NCI-H69 (cell line): ENCODE measurements around the gene DMRTB1.
"Not testable (repeated sequence)": the region's sequence is repeated elsewhere in the genome, so short reads cannot be mapped to it uniquely, and the experiment has no call there.

Experiments
- DNase-seq: peaks from one replicate; lab custom pipeline; 2025; lab: John Stamatoyannopoulos, UW

DMRTB1 gene

DNA sequence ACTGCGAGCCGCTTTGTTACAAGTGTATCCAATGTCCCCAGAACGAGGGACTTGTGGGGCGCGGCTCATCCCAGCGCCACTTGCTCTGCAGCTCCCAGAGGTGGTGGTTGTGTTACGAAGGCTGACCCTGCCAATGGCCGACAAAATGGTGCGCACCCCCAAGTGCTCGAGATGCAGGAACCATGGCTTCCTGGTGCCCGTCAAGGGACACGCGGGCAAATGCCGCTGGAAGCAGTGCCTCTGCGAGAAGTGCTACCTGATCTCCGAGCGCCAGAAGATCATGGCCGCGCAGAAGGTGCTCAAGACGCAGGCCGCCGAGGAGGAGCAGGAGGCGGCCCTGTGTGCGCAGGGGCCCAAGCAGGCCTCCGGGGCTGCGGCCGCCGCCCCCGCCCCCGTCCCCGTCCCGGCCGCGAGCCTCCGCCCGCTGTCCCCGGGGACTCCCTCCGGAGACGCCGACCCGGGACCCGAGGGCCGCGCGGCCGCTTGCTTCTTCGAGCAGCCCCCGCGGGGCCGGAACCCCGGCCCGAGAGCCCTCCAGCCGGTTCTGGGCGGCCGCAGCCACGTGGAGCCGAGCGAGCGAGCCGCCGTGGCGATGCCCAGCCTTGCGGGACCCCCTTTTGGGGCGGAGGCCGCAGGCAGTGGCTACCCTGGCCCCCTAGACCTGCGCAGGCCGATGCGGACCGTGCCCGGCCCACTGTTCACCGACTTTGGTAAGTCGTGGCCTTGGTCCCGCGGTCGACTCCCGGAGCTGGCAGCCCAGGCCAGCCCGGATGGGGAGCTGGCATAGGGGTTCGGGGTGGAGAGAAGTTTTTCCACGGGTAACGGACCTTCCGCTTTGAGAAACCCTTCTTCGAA is at the start of gene DMRTB1:
Gene DMRTB1 (plus strand): TSS at position 79 of the 855 bp plus-strand sequence. CDS start 55 bp downstream, at position 134.
- no peak for DNase-seq

DNA sequence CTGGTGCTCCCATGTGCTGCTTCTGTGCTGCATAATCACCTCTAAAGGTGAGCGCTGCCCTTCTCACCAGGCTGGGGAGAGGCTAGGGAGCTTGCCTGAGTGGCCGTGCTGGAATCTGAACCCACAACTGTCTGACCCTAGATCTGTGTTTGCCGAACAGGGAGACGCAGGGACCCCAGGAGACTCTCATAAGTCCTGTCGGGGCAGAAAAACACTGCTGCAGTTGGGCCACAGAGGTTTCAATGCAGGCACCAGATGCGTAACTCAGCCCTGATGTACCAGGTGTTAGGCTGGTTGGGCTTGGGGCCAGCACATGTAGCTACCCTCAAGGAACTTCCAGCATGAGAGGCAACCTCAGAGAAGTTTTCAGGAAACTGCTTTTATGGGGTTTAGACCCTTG is 49.5 kb upstream of the DMRTB1 start:
- DNase-seq, result peak; percentile 70

DNA sequence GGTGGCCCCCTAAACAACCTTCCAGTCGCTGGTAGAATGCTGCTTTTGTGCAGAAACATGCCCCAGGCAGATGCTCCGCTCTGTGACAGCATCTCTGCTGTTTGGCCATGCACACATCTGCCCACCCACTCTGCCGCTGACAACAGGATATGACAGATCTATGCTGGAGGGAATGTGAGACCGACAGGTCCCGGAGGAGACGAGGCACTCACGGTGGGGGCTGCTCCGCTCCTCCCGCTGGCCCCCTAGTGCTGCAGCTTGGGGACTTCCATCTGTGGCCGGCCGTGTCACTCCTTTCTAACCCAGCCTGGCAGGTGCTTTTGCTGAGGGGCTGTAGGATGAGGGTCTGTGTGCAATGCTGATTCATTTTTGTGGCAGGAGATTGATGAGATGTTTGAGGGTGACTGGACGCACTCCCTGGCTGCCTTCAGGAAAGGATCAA is 49.1 kb upstream of the DMRTB1 start:
- DNase-seq, result peak; percentile 81

DNA sequence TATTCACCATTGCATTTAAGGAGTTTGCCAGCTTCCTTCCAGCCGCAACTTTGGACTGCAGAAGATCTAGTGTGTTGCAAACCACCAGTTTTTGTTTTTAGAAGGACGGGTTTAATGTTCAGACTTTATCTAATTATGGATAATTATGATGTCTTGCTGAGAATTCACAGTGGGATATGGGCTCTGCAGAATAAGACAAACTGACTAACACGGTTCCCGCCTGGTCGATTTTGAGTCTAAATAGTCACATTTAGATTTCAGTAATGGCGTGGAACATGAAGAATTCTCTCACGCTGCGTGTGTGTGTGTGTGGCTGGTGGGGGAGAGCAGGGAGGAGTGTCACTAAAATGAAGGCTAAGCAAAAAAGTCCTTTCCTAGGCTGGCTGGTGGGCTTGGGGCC is 48.5 kb upstream of the DMRTB1 start:
- peak; percentile 84 for DNase-seq

DNA sequence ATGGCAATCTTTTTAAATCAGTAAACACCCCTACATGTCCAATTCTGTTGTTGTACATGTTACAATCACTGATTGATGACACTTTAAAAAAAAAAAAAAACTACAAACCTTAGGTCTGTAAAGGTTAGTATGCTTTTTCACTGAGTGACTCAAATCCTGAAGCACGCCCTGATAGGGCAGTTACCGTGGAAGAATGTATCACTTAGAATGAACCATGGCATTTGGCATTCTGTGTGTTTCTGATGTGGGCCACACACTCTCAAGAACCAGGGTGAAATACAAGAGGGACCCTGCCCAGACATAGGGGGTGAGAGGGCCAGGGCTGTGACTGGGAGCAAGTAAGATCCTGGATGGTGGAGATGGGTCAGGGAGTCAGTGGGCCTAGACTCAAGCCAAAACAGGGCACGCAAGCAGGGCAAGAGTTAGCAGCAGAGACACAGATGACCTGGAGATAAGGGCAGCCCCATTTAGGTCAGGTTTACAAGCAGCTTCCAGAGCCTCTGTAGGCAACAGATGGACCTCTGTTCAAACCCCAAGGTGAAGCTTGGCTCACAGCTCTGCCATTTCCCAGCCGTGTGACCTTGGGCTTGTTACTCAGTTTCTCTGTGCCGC is 47.6 kb upstream of the DMRTB1 start:
- DNase-seq, result no peak

DNA sequence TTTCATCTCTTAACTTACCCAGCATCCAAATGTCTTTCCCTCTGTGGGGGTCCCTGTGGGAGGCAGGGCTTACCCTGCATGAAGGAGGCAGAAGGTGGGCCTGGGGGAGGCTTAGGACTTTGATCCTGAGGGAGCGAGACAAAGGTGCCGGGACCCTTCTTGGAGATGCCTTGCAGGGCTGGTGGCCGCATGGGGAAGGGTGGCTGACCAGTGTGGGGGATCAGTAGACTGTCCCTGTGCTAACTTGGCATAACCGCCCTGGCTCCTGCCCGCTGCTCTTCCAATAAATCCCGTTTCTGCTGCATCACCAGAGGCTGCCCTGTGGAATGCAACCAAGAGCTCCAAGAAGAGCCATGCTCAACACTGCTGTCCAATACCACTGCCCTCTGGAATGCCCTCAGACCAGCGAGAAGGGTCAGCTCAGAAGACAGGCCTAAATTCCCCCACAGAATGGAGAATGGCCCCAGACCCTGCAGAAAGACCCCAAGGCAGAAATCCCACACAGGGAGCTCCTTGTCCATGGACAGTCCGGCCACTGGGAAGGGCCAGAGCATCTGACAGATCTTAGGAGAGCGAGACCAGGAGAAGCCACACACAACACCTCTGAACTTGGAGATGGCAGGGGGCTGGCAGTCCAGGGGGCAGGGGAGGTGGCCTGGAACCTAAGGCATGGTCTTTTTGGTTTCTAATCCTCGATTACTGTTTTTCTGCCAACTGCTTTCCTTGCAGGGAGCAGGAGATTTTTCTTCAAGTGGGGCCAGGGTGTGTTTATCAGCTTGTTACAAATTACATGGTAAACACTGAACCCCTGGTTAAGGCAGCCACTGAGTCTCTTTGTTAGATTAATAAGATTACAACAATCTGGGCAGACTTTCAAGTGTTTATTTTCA is 46.7 kb upstream of the DMRTB1 start:
- no peak for DNase-seq

DNA sequence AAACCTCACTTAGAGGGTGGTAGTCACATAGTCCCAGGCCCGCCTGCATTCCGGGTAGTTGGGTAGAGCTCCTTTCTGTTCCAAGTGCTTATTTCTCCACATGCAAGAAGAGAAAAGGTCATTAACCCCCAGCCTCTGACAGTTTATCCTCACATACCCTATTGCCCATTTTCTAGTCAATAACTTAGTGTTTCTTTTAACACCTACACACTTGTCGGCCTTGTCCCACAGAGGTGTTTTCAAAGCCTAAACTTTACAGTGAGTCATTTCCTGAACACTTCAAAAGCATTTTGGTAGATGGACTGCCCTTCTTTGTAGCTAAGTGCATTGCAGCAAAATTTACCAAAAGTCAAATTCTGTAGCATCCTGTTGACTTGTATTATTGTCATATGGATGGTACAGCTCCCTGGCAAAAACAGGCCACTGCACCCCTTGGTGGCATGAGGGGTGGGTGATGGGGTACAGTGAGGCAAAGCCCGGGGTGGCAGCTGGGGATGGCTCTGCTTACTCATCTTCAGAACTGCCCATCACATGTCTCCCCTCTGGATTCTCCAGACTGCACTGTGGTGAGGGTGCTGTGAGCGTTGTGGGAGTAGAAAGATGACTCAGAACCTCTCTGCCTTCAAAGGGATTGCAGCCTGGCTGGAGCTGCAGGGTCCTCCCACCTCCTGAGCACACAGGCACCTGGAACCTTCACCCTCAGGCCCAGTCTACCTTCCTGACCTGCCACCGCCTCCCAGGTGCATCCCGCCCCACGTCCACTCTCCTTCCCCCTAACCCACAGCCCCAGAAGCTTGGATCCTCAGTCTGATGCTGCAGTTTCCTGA is 45.8 kb upstream of the DMRTB1 start:
- DNase-seq, result no peak

DNA sequence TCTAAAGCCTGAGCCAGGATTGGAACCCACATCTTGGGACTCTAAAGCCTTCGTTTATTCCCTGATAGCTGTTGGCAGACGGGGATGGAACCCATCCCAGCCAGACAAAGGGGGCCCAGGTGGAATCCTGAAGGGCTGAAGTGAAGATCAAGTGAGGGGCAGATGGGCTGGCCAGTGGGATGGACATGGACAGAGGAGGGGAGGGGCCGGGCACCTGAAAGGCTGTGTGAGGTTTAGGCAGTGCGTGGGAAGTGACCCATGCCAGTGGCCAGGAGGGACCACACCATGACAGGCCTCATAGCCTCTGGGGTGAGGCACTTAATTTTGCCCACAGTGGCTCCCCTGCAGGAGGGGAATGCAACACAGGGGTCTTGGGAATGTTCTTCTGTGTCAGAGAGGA is 44.6 kb upstream of the DMRTB1 start:
- DNase-seq, result no peak

DNA sequence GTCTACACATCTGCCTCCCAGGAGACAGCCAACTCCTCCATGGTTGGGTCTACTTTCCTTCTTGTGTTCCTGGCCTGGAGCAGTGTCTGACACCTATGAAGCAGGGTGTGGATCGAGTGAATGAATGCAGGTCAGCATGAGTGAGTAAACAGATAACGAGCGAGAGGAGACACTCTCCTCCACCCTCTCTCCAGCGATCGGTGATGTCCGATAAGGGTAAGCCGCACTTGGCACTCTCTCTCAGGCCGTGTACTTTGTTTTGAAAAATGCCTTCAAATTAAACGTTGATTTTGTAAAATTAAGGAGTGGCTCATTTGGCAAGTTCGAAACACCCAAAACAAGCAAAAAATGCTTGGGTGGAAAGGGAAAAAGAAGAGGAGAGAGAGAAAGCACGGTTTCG is 43.8 kb upstream of the DMRTB1 start:
- no peak for DNase-seq

DNA sequence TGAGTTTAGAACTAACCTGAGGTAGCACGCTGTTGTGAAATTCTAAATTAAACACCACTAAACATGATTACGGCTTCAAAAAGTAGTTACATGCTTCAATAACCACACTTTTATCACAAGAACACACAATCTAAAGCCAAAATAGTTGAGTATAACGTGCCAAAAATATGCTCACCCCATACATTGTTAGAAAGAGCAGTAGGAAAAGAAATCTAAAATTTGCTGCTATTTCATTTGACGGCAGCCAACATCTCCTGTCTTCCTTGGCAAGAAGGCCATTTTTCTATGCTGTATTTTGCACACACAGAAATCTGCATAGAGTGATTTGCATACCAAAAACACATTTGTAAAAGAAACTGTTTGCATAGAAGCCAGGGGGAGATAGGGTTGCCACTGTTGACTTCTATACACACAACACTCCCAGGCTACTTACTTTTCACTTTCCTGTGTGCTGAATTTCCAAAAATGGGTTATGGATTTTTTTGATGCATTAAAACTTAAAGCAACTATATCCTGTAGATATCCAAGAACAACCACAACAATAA is 42.9 kb upstream of the DMRTB1 start:
- no peak for DNase-seq

DNA sequence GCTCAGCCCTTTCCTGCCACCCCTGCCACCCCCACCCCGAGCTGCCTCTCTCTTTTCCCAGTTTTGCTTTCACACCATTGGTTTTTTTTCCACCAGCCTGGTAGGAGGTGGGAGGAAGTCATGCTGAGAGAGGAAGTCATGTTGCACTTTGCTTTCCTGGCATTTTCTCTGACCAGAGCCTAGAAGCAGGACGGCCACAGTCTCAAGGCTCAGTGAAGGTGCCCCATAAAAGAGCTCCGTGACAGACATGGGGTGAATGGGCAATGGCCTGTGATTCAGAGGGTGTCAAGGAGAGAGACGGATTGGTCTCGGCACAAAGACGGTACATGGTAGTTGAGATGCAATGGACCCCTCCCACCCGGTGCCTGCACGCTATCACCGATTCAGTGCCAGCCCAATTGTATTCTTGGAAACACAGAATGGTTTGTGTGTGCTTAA is 42.1 kb upstream of the DMRTB1 start:
- DNase-seq, result peak; percentile 41

DNA sequence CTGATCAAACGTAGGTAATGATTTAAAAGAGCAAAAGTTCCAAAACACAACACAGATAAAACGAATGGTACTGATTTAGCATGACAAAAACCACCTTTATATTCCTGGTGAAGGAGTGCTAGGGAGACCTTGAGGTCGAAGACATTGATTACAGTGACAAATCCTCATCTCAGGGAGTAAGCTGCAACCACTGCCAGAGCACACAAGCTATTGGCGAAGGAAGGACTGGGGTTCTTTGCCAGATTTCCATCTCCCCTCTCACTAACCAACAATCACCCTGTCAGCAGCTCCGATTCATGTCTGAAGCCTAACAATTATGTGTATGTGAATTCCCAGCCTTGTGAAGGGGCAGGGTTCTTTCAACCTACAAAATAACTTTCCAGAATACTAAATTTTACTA is 40.2 kb upstream of the DMRTB1 start:
- DNase-seq, result no peak

DNA sequence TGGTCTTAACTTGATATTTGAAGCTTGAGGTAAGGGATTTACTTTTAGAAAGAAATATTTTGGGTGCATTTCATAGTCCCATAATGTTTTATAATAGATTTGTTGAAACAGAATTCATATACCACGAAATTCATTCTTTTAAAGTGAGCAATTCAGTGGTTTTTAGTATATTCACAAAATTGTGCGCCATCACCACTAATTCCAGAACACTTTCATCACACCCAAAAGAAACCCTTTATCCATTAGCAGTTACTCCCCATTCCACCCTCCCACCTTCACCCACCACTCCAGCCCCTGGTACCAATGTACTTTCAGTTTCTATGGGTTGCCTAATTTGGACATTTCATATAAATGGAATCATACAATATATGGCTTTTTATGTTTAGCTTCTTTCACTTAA is 38.9 kb upstream of the DMRTB1 start:
- no peak for DNase-seq

DNA sequence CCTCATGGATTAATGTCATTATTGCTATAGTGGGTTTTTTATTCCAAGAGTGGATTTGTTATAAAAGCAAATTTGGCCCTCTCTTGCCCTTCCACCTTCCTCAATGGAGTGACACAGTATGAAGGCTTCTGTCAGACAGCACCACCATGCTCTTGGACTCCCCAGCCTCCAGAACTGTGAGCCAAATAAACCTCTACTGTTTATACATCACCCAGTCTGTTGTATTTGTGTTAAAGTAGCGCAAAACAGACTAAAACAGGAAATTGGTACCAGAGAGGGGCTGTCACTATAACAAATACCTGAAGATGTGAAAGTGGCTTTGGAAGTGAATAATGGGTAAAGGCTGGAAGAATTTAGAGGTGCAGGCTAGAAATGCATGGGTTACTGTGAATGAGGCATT is 38.0 kb upstream of the DMRTB1 start:
- no peak for DNase-seq

DNA sequence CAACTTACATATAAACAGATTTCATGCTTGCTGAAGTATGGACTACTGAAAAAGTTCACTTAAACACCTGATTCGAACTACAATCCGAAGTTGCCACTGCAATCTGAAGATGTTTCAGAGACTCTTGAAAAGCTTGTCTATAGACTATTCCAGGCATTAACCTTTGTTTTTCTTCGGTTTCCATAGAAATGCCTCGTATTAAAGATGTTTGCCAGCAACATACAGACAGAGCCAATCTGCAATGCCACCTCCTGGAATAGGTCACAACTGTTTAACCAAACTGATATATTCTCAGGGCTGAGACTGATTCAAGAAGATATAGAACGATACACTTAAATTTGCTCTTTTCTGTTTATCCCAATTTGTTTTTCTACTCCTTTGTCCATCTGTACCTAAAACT is 28.9 kb upstream of the DMRTB1 start:
- no peak for DNase-seq

DNA sequence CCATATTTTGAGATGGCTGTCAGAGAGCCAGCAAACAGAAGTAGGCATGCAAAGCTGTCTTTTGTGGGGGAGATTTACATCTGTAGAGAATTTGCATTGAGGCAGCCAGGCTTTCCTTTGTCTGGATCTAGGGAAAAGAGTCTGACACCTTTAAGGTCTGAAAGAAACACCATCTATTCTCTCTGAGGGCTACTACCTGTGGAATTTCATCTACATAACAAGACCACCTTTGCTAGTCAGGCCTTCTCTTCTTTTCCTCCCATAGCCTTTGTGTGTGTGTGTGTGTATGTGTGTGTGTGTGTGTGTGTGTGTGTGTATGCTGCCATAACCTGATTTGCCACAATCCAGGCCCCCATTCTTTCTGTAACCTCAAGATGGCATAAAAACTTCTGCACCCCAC is 28.4 kb upstream of the DMRTB1 start:
- DNase-seq, result no peak

DNA sequence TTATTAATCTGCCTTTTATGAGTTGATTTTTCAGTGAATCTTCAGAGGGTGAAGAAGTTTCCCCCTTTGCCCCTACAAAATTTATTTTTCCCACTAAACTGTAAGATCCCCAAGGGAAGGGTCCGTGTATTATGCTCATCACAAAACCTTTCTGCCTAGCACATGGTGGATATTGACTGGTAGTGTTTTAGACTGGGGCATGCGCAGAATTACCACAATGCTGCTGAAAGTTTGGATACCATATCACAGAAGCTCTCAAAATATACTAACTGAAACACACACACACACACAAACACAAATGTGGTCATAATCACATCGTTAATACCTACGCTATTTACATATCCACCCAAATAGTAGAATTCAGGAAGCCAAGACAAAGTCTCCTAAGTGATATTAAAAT is 28.0 kb upstream of the DMRTB1 start:
- no peak for DNase-seq

DNA sequence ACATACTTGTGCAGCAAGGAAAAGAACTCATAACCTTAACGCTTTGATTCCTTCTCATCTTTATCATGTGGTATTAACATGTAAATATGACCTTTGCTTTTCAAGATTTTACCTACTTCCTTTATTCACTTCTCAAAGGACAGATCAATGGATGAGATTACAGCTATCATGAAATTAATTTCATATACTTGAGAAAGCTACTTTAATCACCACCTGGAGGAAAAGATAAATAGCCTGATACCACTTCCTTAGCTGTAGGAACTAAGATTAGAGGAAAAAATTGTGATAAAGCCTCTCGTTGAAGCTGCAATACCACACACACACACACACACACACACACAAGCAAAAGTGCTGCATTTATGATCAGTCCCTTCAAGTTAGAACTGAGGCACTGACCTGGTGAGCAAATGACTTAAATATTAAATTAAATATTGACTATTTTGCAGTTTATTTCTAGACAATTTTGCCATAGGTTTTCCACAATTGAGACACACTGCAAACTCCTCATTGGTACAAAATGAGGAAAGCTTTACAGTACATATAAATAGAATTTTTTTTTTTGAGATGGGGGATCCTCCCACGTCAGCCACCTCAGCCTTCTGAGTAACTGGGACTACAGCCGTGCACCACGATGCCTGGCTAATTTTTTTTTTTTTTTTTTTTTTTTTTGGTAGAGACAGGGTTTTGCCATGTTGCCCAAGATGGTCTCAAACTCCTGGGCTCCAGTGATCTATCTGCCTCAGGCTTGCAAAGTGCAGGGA is 27.2 kb upstream of the DMRTB1 start:
- no peak for DNase-seq

DNA sequence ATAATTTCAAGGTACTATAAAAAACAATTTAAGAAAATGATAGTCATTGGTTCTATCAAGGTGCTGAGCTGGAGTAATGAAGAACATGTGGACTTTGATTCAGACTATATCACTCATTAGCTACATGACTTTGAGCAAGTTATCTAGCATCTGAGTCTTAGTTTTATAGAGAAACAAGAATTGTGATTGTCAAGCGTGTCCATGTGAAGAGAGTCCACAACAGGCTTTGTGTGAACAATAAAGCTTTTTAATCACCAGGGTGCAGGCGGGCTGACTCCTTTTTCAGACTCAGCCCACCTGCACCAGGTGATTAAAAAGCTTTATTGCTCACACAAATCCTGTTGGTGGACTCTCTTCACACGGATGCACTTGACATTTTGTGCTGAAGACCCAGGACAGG is 26.6 kb upstream of the DMRTB1 start:
- DNase-seq, result no peak

DNA sequence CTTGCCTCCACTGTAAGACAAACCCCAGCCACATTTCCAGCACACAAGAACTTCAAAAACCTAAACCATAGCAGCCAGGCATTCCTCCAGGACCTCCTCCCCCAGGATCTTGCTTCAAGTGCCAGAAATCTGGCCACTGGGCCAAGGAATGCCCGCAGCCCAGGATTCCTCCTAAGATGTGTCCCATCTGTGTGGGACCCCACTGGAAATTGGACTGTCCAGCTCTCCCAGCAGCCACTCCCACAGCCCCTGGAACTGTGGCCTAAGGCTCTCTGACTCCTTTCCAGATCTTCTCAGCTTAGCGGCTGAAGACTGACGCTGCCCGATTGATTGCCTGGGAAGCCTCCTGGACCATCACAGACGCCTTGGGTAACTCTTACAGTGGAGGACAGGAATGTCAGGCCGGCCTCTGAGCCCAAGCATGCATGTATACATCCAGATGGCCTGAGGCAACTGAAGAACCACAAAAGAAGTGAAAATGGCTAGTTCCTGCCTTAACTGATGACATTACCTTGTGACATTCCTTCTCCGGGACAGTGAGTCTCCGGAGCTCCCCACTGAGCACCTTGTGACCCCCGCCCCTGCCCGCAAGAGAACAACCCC is 24.7 kb upstream of the DMRTB1 start:
- not testable (repeated sequence) for DNase-seq
